AG04450 (cell line): ENCODE data around the gene GDF10. TPM values are rescaled to one million over a fixed set of nuclear protein-coding genes. Genes with fewer than 3 reads are reported as not detected.

ENCODE experiments used
- CTCF ChIA-PET: fragments of 300-600, 350-600 bp; formaldehyde crosslinking; extraction: SDS; loops from one replicate; lab custom pipeline; 2022; ENCODE audit warnings: antibody characterized with exemption, inconsistent platforms; lab: Charles Lee
- POLR2A ChIA-PET: fragments of 350-600 bp; formaldehyde crosslinking; extraction: SDS; loops from one replicate; lab custom pipeline; 2021; ENCODE audit warnings: antibody characterized with exemption, inconsistent platforms; lab: Yijun Ruan, JAX
- DNase-seq: peaks from one replicate; pipeline ENCODE4 v3.0.0-alpha.2; 2011; ENCODE audit warnings: low read depth, low spot score
- H3K27ac ChIP-seq: one replicate; pipeline ENCODE4 v1.5.1; 2012; ENCODE audit warnings: low read depth, low read length, control low read depth
- H3K27me3 ChIP-seq: one replicate; pipeline ENCODE4 v1.6.0; 2012; ENCODE audit warnings: low read length; ENCODE audit not compliant: control insufficient read depth, insufficient read depth
- H3K4me3 ChIP-seq: 2 replicates; pipeline ENCODE4 v1.5.1; 2011; ENCODE audit warnings: mild to moderate bottlenecking, low read depth, low read length, control low read depth
- H3K9me3 ChIP-seq: 2 replicates; pipeline ENCODE4 v1.5.1; 2012; ENCODE audit warnings: low read length; ENCODE audit not compliant: control insufficient read depth, insufficient read depth
- CTCF ChIP-seq: IDR thresholded peaks from 2 replicates; pipeline ENCODE4 v1.5.1; 2011; ENCODE audit warnings: low read depth, low read length, control low read depth, inconsistent platforms
- polyA plus RNA-seq: library from polyadenylated mRNA; depleted of rRNA; stranded (reverse); fragments of >200 nt; gene quantifications from 2 replicates; pipeline ENCODE4 v1.2.3, GENCODE V29; 2011; rRNA removed

The GDF10 gene
- polyA plus RNA-seq, 1 experiment: 0.14 TPM

- H3K27me3 ChIP-seq: peaks cover 22% of the 10 kb centered on the region
- CTCF ChIA-PET: interaction anchor here (0.7 to 2.4 kb wide), 4 partner anchors 10 to 338 kb away, joined by 3 to 9 read pairs (median 3); no protein-coding TSS in a partner anchor
- DNase-seq: no peak
Observed at GRCh38 chr10:47360419-47361040, 60.5 kb downstream of the GDF10 start.

GRCh38 chr10:47361293-47361692 is 61.3 kb downstream of the GDF10 start:
- H3K27ac ChIP-seq: no peak overlapping the region
- H3K4me3 ChIP-seq: no peak overlapping the region
- peaks cover 25% of the 10 kb centered on the region for H3K27me3 ChIP-seq
- H3K9me3 ChIP-seq: no peaks in the 10 kb centered on the region
- ChIA-PET CTCF (interaction anchor here (0.7 to 2.4 kb wide), 9 partner anchors 9 to 367 kb away, joined by 3 to 9 read pairs (median 4); no protein-coding TSS in a partner anchor), POLR2A (no interaction called here)
- peak; percentile 77 for TF ChIP-seq CTCF
- no peak for DNase-seq

More at GRCh38 chr10:47360419-47361040, 60.5 kb downstream of the GDF10 start:
- H3K27ac ChIP-seq: no peak overlapping the region
- TF ChIP-seq CTCF: no peak
- no peak overlapping the region for H3K4me3 ChIP-seq
- POLR2A ChIA-PET: no interaction called here
- H3K9me3 ChIP-seq: no peaks in the 10 kb centered on the region

GRCh38 chr10:47362199-47362598 is 62.2 kb downstream of the GDF10 start:
- no peaks in the 10 kb centered on the region for H3K9me3 ChIP-seq
- H3K4me3 ChIP-seq: no peak overlapping the region
- ChIA-PET CTCF (interaction anchor here (0.5 to 2.4 kb wide), 11 partner anchors 8 to 368 kb away, joined by 3 to 9 read pairs (median 4); no protein-coding TSS in a partner anchor), POLR2A (no interaction called here)
- no peak for DNase-seq
- peaks cover 27% of the 10 kb centered on the region for H3K27me3 ChIP-seq
- no peak overlapping the region for H3K27ac ChIP-seq
- TF ChIP-seq CTCF: no peak

Other genes with a start within 250 kb of the GDF10 start
- not detected in 2 replicates for gene GDF2, start 22.3 kb downstream of the GDF10 start, polyA plus RNA-seq
- not detected in 2 replicates for gene RBP3, start 48.2 kb downstream of the GDF10 start, polyA plus RNA-seq
- gene ZNF488, start 84.1 kb downstream of the GDF10 start, polyA plus RNA-seq: 0.16 and 0.19 TPM in 2 replicates
- gene ANXA8, start 183.9 kb downstream of the GDF10 start, polyA plus RNA-seq: 0.20 and 0.42 TPM in 2 replicates
- not detected in 2 replicates for gene FAM25G, start 191.5 kb downstream of the GDF10 start, polyA plus RNA-seq
- 3.1 and 3.6 TPM in 2 replicates for gene AGAP9, start 223.4 kb downstream of the GDF10 start, polyA plus RNA-seq